SHP77 treated with DMSO at 0.1 percent for 48 hours (cell line): ENCODE results near the gene BID.

ENCODE experiments used
- DNase-seq: peaks from one replicate; lab custom pipeline; 2025; lab: John Stamatoyannopoulos, UW

The BID gene

GRCh38 chr22:17783773-17784480 is 9.7 kb upstream of the BID start:
- no peak for DNase-seq

GRCh38 chr22:17783312-17783711 is 9.0 kb upstream of the BID start:
- DNase-seq = no peak

DNA sequence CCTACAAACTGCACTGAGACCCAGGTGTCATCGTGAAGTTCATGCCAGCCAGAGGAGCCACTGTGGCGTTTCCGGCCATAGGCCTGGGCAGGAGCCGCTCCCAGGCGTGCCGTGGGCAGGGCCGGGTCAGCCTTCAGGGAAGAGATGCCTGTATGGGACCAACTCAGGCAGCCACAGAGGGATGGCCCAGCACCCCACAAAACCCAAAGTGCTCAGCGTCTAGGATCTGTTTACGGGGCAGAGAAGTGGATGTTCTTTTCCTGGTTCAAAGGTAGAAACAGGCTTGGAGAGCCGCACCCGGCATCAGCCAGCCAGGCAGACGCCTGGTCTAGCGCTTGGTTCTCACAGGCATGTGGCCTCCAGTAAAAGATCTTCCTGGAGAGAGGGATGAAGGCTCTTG is 8.4 kb upstream of the BID start:
- DNase-seq = no peak

DNA sequence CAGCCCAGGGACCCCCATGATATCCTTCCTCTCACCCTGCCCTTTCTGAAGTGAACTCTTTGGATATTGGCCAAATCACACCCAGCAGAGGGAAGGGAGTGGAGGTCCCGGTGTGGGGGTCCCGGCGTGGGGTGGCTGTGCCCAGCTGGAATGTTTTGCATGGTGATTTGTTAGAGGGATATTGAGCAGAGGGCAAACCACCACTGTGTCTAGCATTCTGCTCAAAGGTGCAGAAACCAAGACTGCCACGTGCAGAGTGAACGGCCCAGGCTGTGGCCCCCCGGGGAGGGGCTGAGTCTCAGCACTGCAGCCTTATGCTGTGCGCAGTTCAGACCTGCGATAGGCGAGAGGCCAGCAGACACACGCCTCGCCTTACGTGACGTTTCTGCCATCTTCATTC is 7.9 kb upstream of the BID start:
- no peak for DNase-seq

DNA sequence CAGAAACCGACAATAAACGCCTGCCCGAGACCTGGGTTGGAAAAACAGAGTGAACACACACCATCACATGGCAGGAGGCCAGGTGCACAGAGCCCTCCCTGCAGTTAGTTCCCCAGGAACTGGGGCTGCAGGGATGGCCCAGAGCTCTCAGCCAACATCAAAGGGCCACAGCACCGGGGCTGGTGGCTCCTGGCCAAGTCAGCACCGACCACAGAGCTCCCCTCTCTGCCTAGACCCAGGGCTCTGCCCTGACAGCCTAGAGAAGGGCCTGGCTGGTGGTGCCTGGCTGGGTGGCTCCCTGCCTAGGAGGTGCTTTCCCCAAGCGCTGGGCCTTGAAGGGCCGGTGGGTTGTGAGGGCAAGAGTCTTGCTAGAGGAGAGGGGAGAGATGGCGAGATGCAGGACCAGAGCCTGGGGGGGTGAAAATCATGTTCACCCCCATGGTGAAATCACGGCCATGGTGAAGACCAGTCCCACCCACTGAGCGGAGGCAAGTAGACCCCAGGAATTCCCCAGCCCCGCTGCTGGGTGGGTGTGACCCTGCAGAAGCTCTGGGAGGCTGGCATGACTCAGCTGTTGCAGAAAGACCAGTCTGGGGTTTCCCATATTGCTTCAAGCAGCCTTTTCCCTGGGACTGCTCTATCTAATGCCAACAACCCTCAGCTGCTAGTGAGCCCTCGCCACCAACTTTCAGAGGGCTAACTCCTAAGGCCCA is 7.2 kb upstream of the BID start:
- DNase-seq = peak; percentile 79

- no peak for DNase-seq
These were observed 6.6 kb upstream of the BID start for GRCh38 chr22:17780741-17781318.

DNA sequence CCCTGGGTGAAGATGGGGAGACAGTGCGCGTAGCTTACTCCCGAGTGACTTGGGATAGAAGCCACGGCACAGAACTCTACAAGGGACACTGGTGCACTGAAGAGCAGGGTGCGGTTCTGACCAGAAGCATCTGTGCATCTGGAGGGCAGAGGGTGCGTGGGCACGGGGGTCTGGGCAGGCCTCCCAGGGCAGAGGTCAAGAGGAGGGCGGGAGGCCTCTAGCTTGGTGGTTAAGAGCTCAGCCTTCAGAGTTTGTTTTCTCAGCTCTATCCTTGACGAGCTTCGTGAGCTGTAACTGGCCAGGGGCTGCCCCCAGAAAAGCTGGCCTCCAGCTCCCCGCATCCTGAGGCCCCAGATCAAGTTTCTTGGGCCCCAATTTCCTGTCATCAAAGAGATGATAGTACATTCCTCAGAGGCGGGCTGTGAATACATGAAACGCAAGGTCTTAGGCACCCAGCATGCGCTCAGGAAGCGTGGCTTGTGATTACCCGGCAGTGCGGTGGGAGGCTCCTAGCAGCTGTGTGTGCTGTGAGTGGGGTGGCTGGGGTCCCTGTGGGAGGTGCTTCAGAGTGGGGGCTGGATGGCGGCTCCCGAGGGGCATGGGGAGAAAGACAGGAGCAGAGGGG is 6.0 kb upstream of the BID start:
- DNase-seq = no peak

DNA sequence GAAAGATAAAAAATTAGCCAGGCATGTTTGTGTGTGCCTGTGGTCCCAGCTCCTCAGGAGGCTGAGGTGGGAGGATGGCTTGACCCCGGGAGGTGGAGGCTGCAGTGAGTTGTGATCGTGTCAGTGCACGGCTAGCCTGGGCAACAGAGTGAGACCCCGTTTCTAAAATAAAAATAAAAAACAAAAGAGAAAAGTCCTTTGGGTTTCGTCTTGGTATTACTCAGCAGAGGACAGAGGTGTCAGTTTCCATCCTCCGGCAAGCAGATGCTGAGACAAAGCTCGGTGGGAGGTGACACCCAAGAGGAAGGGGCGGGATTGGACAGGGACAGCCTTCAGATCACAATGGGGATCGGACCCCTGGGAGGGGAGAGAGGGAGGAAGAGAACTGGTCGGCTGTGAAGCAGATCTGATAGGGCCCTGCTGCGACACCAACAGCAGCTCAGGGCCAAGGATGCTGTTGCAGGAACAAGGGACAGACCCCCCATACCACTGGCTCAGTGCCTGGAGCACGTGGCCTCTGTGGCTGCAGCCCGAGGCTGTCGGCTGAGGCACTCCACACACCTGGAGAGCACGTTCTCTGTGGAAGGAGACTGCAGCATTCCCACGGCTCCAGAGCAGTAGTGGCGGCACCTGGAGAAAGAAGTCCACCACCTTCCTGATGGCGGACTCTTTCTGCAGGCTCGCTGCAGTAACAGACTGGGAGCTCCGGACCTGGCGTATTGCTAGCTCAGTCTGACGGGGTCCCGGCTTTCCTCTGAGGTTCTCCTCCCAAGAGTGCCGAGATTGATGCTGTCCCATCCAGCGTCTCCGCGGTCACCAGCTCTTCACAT is 5.2 kb upstream of the BID start:
- no peak for DNase-seq

DNA sequence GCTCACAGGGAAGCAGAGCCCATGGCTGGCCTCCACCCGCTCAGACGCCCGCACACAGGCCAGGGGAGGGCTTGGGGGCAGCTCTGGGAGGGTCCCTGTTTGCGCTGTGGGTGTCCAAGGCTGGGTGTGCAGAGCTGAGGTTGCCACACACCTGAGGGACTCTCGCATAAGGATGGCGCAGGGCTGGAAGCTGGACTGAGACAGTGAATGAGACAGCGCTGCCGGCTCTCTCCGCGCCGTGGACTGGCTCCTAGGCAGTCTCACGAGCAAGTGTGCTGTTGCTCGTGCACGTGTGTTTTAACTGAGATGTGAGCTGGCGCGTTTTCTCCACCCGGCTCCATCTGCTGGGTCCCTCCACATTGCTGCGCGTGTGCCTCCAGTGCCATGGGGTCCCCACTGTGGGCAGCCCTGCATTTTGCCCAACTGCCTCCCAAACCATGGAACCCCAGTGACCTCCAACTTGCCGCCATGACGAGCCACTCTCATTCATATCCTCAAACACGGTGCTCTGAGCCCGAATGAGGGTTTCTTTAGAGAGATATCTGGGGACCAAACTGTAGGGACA is 4.2 kb upstream of the BID start:
- DNase-seq = no peak

GRCh38 chr22:17777717-17778044 is 3.4 kb upstream of the BID start:
- DNase-seq = no peak

DNA sequence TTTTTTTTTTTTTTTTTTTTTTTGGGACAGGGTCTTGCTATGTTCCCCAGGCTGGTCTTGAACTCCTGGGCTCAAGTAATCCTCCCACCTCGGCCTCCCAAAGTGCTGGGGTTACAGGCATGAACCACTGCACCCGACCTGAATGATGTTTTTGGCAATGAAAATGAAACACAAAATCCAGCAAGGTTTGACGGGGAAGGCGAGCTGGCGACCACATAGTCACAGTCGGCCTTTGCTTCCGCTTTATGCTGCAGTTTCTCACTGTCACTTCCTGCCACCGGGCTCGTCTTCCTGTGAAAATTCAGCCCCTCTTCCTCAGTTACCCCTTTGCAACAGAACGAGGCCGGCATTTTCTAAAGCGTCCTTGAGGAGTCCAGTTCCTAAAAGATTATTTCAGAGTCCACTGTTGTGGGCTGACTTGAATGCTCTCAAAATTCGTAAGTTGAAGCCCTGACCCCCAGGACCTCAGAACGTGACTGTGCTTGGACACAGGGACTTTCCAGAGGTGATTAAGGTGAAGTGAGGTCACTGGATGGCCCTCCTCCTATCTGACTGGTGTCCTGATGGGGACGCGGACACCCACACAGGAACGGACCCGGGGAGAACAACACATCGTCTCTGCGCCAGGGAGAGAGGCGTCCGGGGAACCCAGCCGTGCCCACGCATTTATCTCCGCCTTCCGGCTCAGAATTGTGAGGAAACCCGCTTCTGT is 2.9 kb upstream of the BID start:
- DNase-seq = no peak

DNA sequence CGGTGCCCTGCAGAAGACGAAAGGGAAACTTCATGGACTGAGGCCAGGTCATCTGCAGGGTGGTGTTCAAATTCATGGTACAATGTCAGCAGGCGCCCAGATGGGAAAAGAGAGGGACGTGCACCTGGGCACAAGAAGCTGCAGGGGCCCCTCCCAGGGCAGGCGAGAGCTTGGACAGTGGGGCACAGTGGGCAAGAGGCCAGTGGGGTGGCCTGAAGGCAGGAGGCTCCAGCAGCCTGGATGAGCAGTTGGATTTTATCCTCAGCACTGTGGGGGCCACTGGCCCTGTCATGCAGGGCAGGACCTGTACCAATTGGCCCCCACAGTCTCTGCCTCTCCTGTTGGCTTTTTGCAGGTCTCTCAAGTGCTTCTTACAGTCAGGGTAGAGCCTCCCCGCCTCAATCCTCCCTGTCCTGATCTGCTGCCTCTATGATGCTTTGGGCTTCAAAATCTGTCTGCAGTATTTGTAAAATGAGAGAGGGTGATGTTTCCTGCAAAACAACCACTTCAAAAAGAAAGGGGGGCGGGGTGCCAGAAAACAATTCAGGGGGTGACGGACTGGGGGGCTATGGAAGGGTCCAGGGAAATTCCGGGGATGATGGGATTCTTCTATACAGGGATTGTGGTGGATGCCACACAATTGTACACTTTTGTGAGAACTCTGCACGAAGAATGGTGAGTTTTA is 1.7 kb upstream of the BID start:
- no peak for DNase-seq

GRCh38 chr22:17774926-17775685 is 837 bp upstream of the BID start:
- no peak for DNase-seq

DNA sequence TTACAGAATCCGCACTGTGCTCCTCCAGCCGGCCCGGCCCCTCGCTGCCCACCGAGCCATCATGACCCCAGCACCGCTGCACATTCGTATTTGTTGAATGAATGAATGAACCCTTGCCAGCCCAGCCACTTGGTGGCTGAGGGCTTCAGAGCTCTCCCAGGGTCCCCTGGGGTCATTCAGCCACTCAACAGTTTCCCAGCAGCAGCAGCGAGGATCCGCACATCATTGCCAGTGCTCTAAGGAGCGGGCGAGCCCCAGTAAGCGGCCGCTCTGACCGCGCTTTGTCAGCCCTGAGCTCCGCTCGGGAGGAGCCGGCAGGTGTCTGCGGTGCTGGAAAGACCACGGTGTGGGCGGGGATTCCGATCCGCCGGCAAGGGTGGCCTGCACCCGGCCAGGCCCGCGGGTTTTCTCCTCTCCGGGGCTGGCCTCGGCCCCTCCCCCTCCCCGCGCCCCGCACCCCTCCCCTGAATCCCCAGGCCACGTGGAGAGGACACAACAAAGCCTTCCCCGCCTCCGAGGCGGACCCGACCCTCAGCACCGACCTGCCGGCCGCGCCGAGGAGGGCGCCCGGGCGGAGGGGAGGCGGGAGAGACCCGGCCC is 563 bp downstream of the BID start:
- no peak for DNase-seq

GRCh38 chr22:17772958-17773605 is 1.2 kb downstream of the BID start:
- DNase-seq = no peak

- DNase-seq = no peak
These were observed 1.9 kb downstream of the BID start for GRCh38 chr22:17772249-17772957.

GRCh38 chr22:17770180-17771077 is 3.8 kb downstream of the BID start:
- DNase-seq = no peak
